ENCODE measurements around the gene MYD88. TPM values are rescaled to one million over a fixed set of nuclear protein-coding genes. Genes with fewer than 3 reads are reported as not detected.

The MYD88 gene
- total and polyA plus RNA-seq, 9 of the 15 experiments (the other 6 are each of a cell fraction or from before 2014, with no cell fraction given), result 3.2 to 47.3 (median 27.6) TPM

- TF ChIP-seq CLOCK (CRISPR knock-in tag; IDR thresholded peaks at IDR 0.05; ENCODE audit: borderline replicate concordance), result no peak
- TF ChIP-seq FOSL1 (tag; conservative IDR thresholded peaks at IDR 0.05), result no peak
- TF ChIP-seq RBM15 (IDR thresholded peaks at IDR 0.05; ENCODE audit: insufficient read depth, low read length), result no peak
- peak; percentile 60 for TF ChIP-seq MEIS2 (IDR thresholded peaks at IDR 0.05; ENCODE audit: partially characterized antibody)
- no peak for TF ChIP-seq HEY1 (CRISPR knock-in tag; IDR thresholded peaks at IDR 0.05; ENCODE audit: borderline replicate concordance)
- TF ChIP-seq ZNF778 (CRISPR knock-in tag; IDR thresholded peaks at IDR 0.05), result no peak
- TF ChIP-seq PML (IDR thresholded peaks at IDR 0.05; ENCODE audit: low read length), result peak; percentile 54; the same call in 1 of the 2 replicates
- TF ChIP-seq TAF15 (IDR thresholded peaks at IDR 0.05; ENCODE audit: low read depth, low read length), result no peak
- TF ChIP-seq RBFOX2 (IDR thresholded peaks at IDR 0.05; ENCODE audit: low read depth, low read length), result peak; percentile 88
- TF ChIP-seq RBM39 (optimal IDR thresholded peaks at IDR 0.05; ENCODE audit: low read depth, low read length), result no peak
- TF ChIP-seq TFAP4 (CRISPR knock-in tag; IDR thresholded peaks at IDR 0.05; ENCODE audit: borderline replicate concordance), result peak; percentile 26; the same call in 1 of the 2 replicates
- TF ChIP-seq EZH2 (IDR thresholded peaks at IDR 0.05; ENCODE audit: borderline replicate concordance, low read depth, low read length), result no peak
- TF ChIP-seq PPARD (CRISPR knock-in tag; IDR thresholded peaks at IDR 0.05), result no peak
- peak; percentile 80 for TF ChIP-seq L3MBTL2 (IDR thresholded peaks at IDR 0.05)
- TF ChIP-seq MEF2D (tag; conservative IDR thresholded peaks at IDR 0.05; ENCODE audit: low read depth), result no peak
- no peak for TF ChIP-seq BRCA1 (IDR thresholded peaks at IDR 0.05)
- TF ChIP-seq BRCA1 (CRISPR knock-in tag; IDR thresholded peaks at IDR 0.05), result peak; percentile 91; the same call in 1 of the 2 replicates
- no peak for TF ChIP-seq POLR3G (IDR thresholded peaks at IDR 0.05; ENCODE audit: extremely low read depth, insufficient read length, insufficient replicate concordance)
- no peak for TF ChIP-seq ZNF507 (tag; conservative IDR thresholded peaks at IDR 0.05)
- TF ChIP-seq NFATC3 (IDR thresholded peaks at IDR 0.05), result no peak
- no peak for TF ChIP-seq MAFK (IDR thresholded peaks at IDR 0.05; ENCODE audit: low read length)
- no peak for TF ChIP-seq KHSRP (IDR thresholded peaks at IDR 0.05)
- TF ChIP-seq NFIX (CRISPR knock-in tag; IDR thresholded peaks at IDR 0.05; ENCODE audit: low read depth), result no peak
- peak; percentile 93 for TF ChIP-seq SUPT5H (IDR thresholded peaks at IDR 0.05)
- no peak for TF ChIP-seq GTF2A2 (tag; IDR thresholded peaks at IDR 0.05)
- no peak for TF ChIP-seq SIX5 (IDR thresholded peaks at IDR 0.05; ENCODE audit: borderline replicate concordance in 1 of 2, insufficient read depth in 1 of 2, low read depth in 1 of 2, low read length in 2 of 2)
- TF ChIP-seq BRF1 (IDR thresholded peaks at IDR 0.05; ENCODE audit: borderline replicate concordance, extremely low read depth, insufficient read length), result no peak
Measured at GRCh38 chr3:38136777-38137614, 1.5 kb upstream of the MYD88 start, which contains the start of gene ACAA1 (continued).
